HG02943 (cell line): ENCODE measurements around the gene TSPY10.
"Not testable (repeated sequence)": the region's sequence is repeated elsewhere in the genome, so short reads cannot be mapped to it uniquely, and the experiment has no call there.

ENCODE experiments used
- ATAC-seq: cut with Tn5 transposase; IDR thresholded peaks from one replicate; pipeline ENCODE4 v1.9.1; 2021; ENCODE audit warnings: mild to moderate bottlenecking, low read depth, moderate library complexity; ENCODE audit not compliant: unreplicated experiment

Gene TSPY10, protein sequence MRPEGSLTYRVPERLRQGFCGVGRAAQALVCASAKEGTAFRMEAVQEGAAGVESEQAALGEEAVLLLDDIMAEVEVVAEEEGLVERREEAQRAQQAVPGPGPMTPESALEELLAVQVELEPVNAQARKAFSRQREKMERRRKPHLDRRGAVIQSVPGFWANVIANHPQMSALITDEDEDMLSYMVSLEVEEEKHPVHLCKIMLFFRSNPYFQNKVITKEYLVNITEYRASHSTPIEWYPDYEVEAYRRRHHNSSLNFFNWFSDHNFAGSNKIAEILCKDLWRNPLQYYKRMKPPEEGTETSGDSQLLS

GRCh38 chrY:9527580-9527979 lies at the start of gene TSPY10:
TSPY10 (plus strand) TSS chrY:9527880; CDS start chrY:9527926, 46 bp downstream.
- ATAC-seq, result not testable (repeated sequence)

DNA sequence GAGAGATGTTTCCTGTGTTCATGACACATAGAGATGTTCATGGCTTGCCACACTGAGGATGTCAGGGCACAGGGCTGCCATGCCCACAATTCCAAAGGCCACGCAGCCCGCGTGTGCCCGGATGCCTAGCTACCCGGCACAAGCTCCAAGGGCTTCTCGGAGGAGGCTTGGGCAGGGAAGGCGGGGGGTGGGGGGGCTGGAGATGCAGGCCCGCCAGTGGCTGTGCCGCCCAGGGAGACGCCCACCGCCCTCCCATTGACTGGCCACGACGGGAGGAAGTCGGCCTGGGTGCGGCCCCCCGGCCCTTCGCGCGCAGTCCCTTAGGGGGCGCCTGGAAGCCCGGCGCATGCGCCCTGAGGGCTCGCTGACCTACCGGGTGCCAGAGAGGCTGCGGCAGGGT lies 40.7 kb upstream of the TSPY10 start, which contains the start of gene TSPY9:
Gene TSPY9 (plus strand): TSS at position 301 of the 400 bp plus-strand sequence. CDS start 46 bp downstream, at position 347.
- ATAC-seq, result not testable (repeated sequence)

DNA sequence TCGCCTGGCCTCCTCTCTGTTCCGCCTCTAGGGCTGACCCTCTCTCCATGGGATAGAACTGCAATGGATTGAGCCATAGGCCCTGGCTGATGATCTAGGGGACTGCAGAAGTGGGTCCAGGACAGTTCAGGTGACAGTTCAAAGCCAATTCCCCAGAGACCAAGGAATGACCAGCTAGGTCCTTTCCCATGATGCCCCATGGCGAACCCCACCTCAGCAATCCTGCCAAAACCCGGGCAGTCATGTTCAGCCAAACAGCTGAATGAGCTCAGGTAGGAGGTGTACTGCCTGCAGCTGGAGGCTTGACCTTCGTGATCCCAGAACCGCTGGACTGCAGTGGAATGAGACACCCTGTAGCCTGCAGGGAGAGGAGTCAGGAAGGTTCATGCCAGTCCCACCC lies 23.3 kb upstream of the TSPY10 start:
- ATAC-seq, result not testable (repeated sequence)

GRCh38 chrY:9516287-9516686 lies 11.4 kb upstream of the TSPY10 start:
- not testable (repeated sequence) for ATAC-seq
